GM19397 (cell line): Measurements from ENCODE around the gene ETFDH.
A peak's percentile ranks its signal among the peaks of the same experiment; 100 is the strongest.
"Not testable (repeated sequence)": the region's sequence is repeated elsewhere in the genome, so short reads cannot be mapped to it uniquely, and the experiment has no call there.

Experiments
- ATAC-seq: cut with Tn5 transposase; IDR thresholded peaks from one replicate; pipeline ENCODE4 v1.9.1; 2021; ENCODE audit warnings: mild to moderate bottlenecking, moderate library complexity; ENCODE audit not compliant: unreplicated experiment

ETFDH gene

DNA sequence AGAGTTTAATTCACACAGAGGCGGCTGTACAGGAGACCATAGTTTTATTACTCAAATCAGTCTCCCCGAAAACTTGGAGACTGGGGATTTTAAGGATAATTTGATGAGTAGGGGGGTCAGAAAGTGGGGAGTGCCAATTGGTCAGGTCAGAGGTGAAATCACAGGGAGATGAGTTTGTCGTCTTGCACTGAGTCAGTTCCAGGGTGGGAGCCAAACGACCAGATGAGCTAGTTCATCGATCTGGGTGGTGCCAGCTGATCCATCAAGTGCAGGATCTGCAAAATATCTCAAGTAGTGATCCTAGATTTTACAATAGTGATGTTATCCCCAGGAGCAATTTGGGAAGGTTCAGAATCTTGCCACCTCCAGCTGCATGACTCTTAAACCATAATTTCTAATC lies 4.0 kb downstream of the ETFDH start:
- no peak for ATAC-seq

GRCh38 chr4:158678767-158679166 lies 6.7 kb downstream of the ETFDH start:
- no peak for ATAC-seq

- no peak for ATAC-seq
Observed at GRCh38 chr4:158681629-158682028, 9.5 kb downstream of the ETFDH start.

DNA sequence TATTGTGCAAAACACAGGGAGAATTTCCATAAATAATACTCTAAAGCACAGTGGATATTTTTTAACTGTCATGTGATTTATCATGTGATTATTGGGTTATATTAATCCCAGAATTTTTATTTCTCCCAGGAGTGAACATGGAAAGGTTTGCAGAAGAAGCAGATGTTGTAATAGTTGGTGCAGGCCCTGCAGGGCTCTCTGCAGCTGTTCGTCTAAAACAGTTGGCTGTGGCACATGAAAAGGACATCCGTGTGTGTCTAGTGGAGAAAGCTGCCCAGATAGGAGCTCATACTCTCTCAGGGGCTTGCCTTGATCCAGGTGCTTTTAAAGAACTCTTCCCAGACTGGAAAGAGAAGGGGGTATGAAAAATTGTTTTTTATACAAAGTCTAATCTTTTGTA lies 10.0 kb downstream of the ETFDH start:
- ATAC-seq = no peak

GRCh38 chr4:158688813-158689212 lies 16.7 kb downstream of the ETFDH start:
- no peak for ATAC-seq

DNA sequence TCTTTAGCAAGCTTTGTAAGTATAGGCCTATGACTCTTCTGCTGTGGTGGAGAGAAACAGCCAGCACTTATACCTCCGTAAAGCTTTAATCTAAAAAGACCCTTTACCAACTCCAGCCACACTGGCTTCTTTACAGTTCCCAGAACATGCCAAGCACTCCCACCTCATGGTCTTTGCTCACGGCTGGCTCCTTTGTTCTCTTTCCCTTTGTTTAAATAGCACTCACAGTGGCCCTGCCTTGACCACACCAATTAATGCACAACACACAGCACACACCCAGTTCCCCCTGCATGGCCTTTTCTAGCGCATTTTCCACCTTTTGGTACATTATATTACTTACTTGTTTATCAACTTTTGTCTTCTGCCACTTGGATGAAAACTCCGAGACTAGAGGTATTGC lies 32.2 kb downstream of the ETFDH start:
- no peak for ATAC-seq

DNA sequence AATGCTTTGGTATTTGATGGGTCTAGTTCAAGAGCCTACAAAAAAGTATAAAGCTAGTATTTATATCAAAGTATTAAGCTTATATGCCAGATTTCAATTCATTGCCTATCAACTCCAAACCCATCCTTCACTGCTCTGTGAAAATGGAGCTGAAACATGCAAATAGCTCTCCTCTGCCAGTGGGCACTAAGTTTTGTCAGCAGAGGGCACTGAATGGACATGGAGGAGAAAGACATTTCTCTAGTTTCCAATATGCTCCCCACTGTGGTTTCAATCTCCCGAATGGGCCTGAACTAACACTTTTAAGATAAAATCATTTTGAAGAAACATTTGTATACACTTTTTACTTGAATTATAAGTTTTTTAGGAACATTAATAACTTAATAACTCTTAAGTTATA lies 38.7 kb downstream of the ETFDH start:
- no peak for ATAC-seq

- not testable (repeated sequence) for ATAC-seq
Observed at GRCh38 chr4:158712622-158713021, 40.5 kb downstream of the ETFDH start.

GRCh38 chr4:158714937-158715336 lies 42.8 kb downstream of the ETFDH start:
- no peak for ATAC-seq

- no peak for ATAC-seq
Observed at GRCh38 chr4:158715802-158716201, 43.7 kb downstream of the ETFDH start.

- ATAC-seq = no peak
Observed at GRCh38 chr4:158721680-158722079, 49.6 kb downstream of the ETFDH start.

- ATAC-seq = no peak
Observed at GRCh38 chr4:158722291-158722916, 50.3 kb downstream of the ETFDH start.

GRCh38 chr4:158722917-158723793 lies 51.1 kb downstream of the ETFDH start, which contains the start of gene PPID:
TSS of gene PPID (minus strand) at chr4:158723396. CDS start at chr4:158723288, 108 bp downstream.
- ATAC-seq = peak; percentile 99

DNA sequence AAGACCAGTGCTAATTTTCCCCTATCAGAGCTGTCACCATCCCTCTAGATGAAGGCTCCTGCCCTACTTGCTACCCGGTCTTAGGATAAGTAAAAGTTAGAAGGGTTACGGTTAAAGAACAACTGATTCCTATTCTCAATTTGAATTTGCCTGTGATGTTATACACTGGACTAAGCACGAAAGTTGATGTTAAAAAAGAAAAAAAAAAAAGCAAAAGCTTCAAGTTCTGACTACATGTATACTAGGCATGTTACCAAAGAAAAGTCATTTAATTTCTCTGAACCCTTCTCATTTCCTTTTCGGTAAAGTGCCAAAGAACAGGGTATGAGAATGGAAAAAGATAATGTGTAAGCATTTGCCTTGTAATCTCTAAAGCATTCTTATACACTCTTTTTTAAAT lies 52.5 kb downstream of the ETFDH start:
- no peak for ATAC-seq

GRCh38 chr4:158726633-158727032 lies 54.5 kb downstream of the ETFDH start:
- no peak for ATAC-seq

GRCh38 chr4:158728236-158728635 lies 56.1 kb downstream of the ETFDH start:
- ATAC-seq = no peak

DNA sequence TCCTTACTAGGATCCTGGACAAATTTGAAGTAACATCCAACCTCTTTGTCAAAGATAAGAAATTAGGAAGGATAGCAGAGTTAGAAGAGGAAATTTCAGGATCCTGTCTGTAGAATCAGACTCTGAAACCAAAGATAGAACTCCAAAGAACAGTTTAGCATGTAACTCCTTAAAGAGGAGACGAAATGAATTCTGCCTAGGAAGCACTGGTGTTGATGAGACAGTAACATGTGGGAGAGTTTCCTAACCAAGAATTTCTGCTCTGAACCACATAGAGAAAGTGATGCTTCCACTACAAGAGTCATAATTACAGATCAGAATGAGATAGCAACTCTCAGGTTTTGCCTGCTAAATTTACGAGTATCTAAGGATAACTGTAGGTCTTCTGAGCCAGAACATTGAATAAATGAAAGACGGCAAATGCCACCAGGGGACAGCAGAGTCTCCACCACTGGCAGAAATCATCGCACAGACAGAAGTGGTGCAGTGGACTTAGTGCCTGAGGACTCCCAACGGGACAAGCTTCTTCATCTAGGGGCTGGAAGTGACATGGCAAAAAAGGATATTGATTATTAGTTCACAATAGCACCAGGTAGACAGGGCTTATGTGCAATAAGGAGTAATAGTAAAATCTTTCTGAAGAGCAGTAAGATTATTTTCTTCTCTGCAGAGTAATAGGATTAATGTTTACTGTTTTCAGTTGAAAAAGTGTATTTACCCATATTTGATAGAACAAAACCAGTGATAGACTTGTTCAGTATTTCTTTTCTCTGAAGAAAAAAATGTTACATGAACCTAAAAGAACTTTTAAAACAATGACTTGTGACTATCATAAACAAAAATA lies 57.8 kb downstream of the ETFDH start:
- ATAC-seq = no peak

DNA sequence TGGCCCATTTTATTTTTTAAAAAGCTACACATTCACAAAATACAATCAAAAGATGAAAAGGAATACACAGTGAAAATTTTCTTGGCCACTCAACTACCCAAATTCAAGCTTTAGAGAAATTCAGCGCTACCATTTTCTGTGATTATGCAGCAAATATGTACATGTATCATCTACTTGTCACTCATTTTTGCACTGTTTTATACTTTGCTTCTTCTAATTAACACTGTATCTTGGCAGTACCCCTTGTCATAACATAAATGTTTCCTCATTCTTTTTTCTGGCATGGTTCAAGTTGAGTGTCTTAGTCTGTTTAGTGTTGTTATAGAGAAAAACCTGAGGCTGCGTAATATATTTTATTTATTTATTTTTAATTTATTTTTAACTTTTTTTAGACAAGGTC lies 66.8 kb downstream of the ETFDH start:
- no peak for ATAC-seq

- ATAC-seq = no peak
Observed at GRCh38 chr4:158739600-158739999, 67.5 kb downstream of the ETFDH start.

DNA sequence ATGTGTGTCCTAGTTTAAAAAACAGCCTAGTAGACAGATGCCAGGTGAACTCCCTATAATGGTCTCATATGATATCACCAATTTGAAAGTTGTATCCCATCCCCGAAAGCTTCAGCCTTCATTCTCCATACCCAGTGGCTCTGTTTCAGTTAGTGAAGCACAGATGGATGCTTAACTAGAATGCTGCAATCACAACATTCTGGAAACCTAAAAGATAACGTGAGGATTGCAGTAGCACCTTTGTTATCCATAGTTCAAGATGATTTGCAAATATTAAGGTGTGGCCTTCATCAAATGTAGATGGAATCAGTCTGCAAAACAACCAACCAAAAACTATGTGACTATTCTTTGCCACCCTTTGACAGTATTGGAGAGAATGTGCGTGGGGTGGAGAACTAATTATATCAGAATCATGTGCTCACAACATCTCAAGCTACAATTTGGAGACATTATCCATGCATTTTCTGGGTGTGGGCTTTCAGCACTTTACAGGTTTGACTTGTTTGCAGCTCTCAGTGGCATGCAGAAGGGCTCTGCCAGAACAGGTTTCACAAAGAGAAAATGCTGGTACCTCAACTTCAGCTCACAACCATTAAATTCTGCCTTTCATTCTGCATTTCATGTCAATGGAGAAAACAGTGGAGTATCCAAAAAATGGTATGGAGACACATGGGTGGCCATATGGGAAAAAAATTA lies 69.4 kb downstream of the ETFDH start:
- ATAC-seq = no peak

GRCh38 chr4:158746537-158746936 lies 74.4 kb downstream of the ETFDH start:
- not testable (repeated sequence) for ATAC-seq
